WERI-Rb-1 (cell line): Measurements from ENCODE around the gene COL23A1.

Experiments
- DNase-seq: peaks from one replicate; pipeline ENCODE4 v3.0.0-alpha.2; 2020
- H3K27ac ChIP-seq: fragments of 250-450 bp; sonication (Bioruptor Pico); 2 replicates; pipeline ENCODE4 v1.5.1; 2020; ENCODE audit warnings: mild to moderate bottlenecking, moderate library complexity
- H3K27me3 ChIP-seq: fragments of 250-450 bp; sonication (Bioruptor Pico); 2 replicates; pipeline ENCODE4 v1.5.1; 2021; ENCODE audit warnings: mild to moderate bottlenecking, low read depth, moderate library complexity; ENCODE audit not compliant: insufficient read depth, severe bottlenecking
- H3K36me3 ChIP-seq: fragments of 250-450 bp; sonication (Bioruptor Pico); 2 replicates; pipeline ENCODE4 v1.5.1; 2020; ENCODE audit warnings: mild to moderate bottlenecking, moderate library complexity
- H3K4me3 ChIP-seq: 2 replicates; pipeline ENCODE4 v1.5.1; 2011; ENCODE audit warnings: low read depth, mild to moderate bottlenecking, control low read depth, low read length
- H3K9me3 ChIP-seq: fragments of 250-450 bp; sonication (Bioruptor Pico); 2 replicates; pipeline ENCODE4 v1.5.1; 2021; ENCODE audit warnings: mild to moderate bottlenecking, moderate library complexity; ENCODE audit not compliant: severe bottlenecking
- TF ChIP-seq, protein P1 (sequence below): IDR thresholded peaks from 2 replicates; pipeline ENCODE4 v1.5.1; 2011; ENCODE audit warnings: low read depth, mild to moderate bottlenecking, control low read depth, inconsistent platforms, low read length

COL23A1 gene

DNA sequence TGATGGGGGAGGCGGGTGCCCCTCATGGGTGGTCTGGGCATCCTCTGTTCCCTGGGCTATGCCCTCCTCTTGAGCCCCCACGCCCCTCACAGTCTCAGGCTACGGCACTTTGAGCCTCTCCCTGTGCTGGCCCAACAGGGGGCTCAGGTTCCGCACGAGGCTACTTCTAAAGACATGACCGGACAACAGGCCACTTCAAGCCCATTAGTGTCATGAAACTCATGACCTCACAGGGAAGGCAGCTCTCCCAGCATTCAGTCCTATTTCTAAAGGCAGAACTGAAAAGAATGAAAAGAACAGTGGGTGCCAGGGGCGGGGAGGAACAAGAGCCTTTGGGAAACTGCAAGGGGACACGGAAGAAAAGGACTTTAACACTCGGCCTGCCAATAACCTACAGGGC is 45.0 kb downstream of the COL23A1 start:
- Histone ChIP-seq H3K36me3 (no peaks in the 10 kb centered on the region), H3K27ac (no peak overlapping the region), H3K27me3 (no peaks in the 10 kb centered on the region), H3K4me3 (no peak overlapping the region), H3K9me3 (no peaks in the 10 kb centered on the region)
- TF ChIP-seq, protein P1, sequence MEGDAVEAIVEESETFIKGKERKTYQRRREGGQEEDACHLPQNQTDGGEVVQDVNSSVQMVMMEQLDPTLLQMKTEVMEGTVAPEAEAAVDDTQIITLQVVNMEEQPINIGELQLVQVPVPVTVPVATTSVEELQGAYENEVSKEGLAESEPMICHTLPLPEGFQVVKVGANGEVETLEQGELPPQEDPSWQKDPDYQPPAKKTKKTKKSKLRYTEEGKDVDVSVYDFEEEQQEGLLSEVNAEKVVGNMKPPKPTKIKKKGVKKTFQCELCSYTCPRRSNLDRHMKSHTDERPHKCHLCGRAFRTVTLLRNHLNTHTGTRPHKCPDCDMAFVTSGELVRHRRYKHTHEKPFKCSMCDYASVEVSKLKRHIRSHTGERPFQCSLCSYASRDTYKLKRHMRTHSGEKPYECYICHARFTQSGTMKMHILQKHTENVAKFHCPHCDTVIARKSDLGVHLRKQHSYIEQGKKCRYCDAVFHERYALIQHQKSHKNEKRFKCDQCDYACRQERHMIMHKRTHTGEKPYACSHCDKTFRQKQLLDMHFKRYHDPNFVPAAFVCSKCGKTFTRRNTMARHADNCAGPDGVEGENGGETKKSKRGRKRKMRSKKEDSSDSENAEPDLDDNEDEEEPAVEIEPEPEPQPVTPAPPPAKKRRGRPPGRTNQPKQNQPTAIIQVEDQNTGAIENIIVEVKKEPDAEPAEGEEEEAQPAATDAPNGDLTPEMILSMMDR, result no peak
- no peak for DNase-seq

DNA sequence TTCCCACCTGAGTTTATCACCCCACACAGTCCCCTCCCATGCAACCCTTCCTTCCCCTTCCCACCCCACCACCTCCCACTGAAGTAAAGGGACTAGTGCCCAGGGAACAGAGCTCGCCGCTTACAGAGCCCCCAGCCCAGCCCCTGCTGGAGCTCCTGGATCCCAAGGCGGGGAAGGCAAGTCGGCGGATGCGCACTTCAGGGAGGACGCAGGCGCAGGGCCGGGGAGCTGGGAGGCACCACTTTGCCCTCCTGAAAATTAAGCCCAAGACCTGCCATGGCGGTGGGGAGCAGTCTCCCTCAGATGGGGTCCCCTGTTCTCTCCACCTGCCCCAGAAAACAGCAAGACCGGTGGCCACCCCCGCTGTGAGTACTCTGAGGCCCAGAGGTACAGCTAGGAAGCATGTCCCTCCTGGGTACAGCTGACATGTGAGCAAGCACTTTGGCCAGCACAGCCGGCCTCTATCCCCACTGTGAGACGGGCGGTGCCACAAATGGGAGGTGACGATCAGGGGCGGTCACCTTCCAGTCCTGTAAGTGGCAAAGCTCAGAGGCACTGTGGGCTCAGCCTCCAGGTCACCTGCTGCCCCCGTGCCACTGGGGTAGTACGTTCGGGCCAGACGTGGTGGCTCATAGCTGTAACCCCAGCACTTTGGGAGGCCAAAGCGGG is 45.9 kb downstream of the COL23A1 start:
- H3K4me3 ChIP-seq, result no peak overlapping the region
- no peaks in the 10 kb centered on the region for H3K36me3 ChIP-seq
- H3K27me3 ChIP-seq, result no peaks in the 10 kb centered on the region
- no peak for DNase-seq
- TF ChIP-seq, protein P1, result no peak
- H3K27ac ChIP-seq, result no peak overlapping the region
- H3K9me3 ChIP-seq, result no peaks in the 10 kb centered on the region

DNA sequence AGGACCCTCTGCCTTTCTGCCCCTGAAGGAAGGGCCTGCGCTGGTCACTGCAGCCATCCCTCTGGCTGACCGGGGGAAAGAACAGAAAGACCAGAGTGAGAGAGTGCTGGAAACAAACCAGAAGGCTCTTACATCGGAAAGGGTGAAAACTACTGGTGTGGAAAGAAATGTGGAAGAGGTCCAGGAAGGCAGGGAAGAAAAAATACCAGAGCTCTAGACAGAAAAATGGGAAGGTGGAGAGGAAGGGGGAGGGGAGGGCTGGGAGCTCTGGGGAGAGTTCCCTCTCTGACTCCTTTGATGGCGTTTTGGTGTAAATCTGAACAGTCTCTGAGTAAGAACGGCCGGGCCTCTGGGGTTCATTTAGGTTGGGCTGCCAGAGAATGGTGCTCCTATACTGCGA is 47.7 kb downstream of the COL23A1 start:
- Histone ChIP-seq H3K36me3 (no peaks in the 10 kb centered on the region), H3K27ac (no peak overlapping the region), H3K27me3 (no peaks in the 10 kb centered on the region), H3K9me3 (no peaks in the 10 kb centered on the region), H3K4me3 (no peak overlapping the region)
- TF ChIP-seq, protein P1, result no peak
- DNase-seq, result no peak

DNA sequence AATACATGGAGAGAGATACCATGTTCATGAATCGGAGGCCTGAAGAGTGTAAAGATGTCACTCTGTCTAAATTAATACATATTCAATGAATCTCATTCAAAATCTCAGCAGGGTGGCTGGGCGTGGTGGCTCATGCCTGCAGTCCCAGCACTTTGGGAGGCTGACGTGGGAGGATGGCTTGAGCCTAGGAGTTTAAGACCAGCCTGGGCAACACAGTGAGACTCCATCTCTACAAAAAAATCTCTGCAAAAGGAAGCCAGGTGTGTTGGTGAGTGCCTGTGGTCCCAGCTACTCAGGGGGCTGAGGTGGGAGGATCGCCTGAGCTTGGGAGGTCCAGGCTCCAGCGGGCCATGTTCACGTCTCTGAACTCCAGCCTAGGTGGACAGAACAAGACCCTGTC is 49.7 kb downstream of the COL23A1 start:
- no peak overlapping the region for H3K4me3 ChIP-seq
- H3K36me3 ChIP-seq, result no peaks in the 10 kb centered on the region
- TF ChIP-seq, protein P1, result no peak
- no peaks in the 10 kb centered on the region for H3K9me3 ChIP-seq
- no peak for DNase-seq
- no peaks in the 10 kb centered on the region for H3K27me3 ChIP-seq
- no peak overlapping the region for H3K27ac ChIP-seq

DNA sequence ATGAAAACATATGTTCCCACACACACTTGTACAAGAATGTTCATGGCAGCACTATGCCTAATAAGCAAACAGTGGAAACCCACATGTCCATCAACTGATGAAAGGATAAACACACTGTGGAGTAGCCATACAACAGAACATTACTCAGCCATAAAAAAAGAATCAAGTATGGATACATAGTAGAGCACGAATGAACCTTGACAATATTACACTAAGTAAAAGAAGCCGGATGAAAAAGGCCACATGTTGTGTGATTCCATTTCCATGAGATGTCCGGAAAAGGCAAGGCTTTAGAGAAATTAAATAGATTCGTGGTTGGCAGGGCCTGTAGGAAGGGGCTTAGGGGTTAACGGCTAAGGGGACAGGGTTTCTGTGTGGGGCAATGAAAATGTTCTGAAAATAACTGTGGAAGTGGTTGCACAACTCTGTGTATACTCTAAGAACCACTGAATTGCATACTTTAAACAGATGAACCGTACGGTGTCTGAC is 51.4 kb downstream of the COL23A1 start:
- H3K9me3 ChIP-seq, result no peaks in the 10 kb centered on the region
- H3K27ac ChIP-seq, result no peak overlapping the region
- no peak for DNase-seq
- H3K4me3 ChIP-seq, result no peak overlapping the region
- H3K36me3 ChIP-seq, result no peaks in the 10 kb centered on the region
- TF ChIP-seq, protein P1, result no peak
- no peaks in the 10 kb centered on the region for H3K27me3 ChIP-seq
